Measurements from ENCODE around the gene FCHSD2. TPM values are rescaled to one million over a fixed set of nuclear protein-coding genes. Genes with fewer than 3 reads are reported as not detected.
"Not testable (repeated sequence)": the region's sequence is repeated elsewhere in the genome, so short reads cannot be mapped to it uniquely, and the experiment has no call there.

FCHSD2 gene
- total RNA-seq, 2 experiments from 2014 or later = 21.9 to 24.1 TPM

DNA sequence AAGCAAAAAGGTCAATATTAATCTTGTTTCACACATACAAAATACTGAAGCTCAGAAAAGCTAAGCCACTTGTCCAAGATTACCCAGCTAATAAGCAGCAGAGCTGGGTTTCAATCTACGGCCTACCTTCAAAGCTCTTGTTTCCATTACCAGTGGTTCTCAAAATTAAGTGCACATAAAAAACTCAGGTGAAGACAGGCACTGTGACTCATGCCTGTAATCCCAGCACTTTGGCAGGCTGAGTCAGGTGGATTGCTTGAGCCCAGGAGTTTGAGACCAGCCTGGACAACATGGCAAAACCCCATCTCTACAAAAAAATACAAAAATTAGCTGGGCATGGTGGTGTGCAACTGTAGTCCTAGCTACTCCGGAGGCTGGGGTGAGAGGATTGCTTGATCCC lies 9.8 kb downstream of the FCHSD2 start:
- intact Hi-C loops (cut with micrococcal nuclease); H3K27ac Mint-ChIP-seq; H3K9me3 Mint-ChIP-seq; CTCF ChIA-PET; H3K36me3 Mint-ChIP-seq; DNase-seq; H3K27me3 Mint-ChIP-seq; POLR2A ChIA-PET; H3K4me1 Mint-ChIP-seq (ENCODE audit: low read depth); H3K4me3 Mint-ChIP-seq: not testable (repeated sequence)

- no peak overlapping the region for H3K4me3 Mint-ChIP-seq
- ChIA-PET POLR2A (no interaction called here), CTCF (no interaction called here)
- no peak for DNase-seq
- peaks cover 12% of the 10 kb centered on the region for H3K36me3 Mint-ChIP-seq
- H3K27ac Mint-ChIP-seq = no peak overlapping the region
- no peaks in the 10 kb centered on the region for H3K27me3 Mint-ChIP-seq
- peaks cover 4% of the 10 kb centered on the region for H3K9me3 Mint-ChIP-seq
- H3K4me1 Mint-ChIP-seq (ENCODE audit: low read depth) = peaks cover 2% of the 10 kb centered on the region
- intact Hi-C loops (cut with micrococcal nuclease) = no loop called here
Measured at GRCh38 chr11:73130181-73130580, 11.9 kb downstream of the FCHSD2 start.

DNA sequence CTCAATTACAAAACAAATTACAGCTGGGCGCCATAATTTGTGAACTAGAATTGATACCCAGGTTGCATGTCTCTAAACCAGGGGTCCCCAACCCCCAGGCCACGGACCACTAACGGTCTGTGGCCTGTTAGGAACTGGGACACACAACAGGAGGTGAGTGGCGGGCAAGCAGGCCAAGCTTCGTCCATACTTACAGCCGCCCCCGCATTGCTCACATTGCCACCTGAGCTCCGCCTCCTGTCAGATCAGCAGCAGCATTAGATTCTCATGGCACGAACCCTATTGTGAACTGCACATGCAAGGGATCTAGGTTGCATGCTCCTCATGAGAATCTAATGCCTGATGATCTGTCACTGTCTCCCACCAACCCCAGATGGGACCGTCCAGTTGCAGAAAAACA lies 12.9 kb downstream of the FCHSD2 start:
- Mint-ChIP-seq H3K9me3 (peaks cover 12% of the 10 kb centered on the region), H3K27ac (no peak overlapping the region), H3K27me3 (no peaks in the 10 kb centered on the region), H3K4me3 (no peak overlapping the region), H3K36me3 (peaks cover 19% of the 10 kb centered on the region), H3K4me1 (ENCODE audit: low read depth) (peaks cover 2% of the 10 kb centered on the region)
- CTCF ChIA-PET = interaction anchor here (1.0 kb wide), 1 partner anchor 8 kb away, joined by 4 read pairs; no protein-coding TSS in a partner anchor
- POLR2A ChIA-PET = no interaction called here
- DNase-seq = no peak
- intact Hi-C loops (cut with micrococcal nuclease) = no loop called here

GRCh38 chr11:73126804-73127480 lies 15.2 kb downstream of the FCHSD2 start:
- Mint-ChIP-seq H3K9me3 (peaks cover 14% of the 10 kb centered on the region), H3K36me3 (peaks cover 16% of the 10 kb centered on the region), H3K4me3 (no peak overlapping the region), H3K27me3 (no peaks in the 10 kb centered on the region), H3K27ac (no peak overlapping the region), H3K4me1 (ENCODE audit: low read depth) (no peaks in the 10 kb centered on the region)
- intact Hi-C loops (cut with micrococcal nuclease) = no loop called here
- ChIA-PET POLR2A (no interaction called here), CTCF (interaction anchor here (1.9 kb wide), 1 partner anchor 51 kb away, joined by 6 read pairs; no protein-coding TSS in a partner anchor)
- DNase-seq = no peak

DNA sequence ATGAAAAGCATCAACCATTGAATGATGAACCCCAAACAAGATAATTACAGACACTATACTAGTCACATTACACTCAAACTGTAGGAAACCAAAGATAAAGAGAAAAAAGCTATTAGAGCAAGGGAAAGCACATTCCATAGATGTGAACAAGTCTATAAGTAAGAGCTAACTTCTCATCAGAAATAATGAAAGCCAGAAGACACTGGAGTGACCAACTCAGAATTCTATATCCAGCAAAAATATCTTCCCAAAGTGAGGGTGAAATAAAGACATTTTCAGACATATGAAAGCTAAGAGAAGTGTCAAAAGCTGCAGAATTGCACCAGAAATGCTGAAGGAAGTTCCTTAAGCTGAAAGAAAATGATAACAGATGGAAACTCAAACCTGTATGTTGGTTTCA lies 17.3 kb downstream of the FCHSD2 start:
- ChIA-PET POLR2A (no interaction called here), CTCF (interaction anchor here (0.7 to 1.2 kb wide), 2 partner anchors 53 to 1063 kb away, joined by 3 to 4 read pairs; no protein-coding TSS in a partner anchor)
- Mint-ChIP-seq H3K4me3 (no peak overlapping the region), H3K36me3 (peaks cover 13% of the 10 kb centered on the region), H3K27me3 (no peaks in the 10 kb centered on the region), H3K27ac (no peak overlapping the region), H3K4me1 (ENCODE audit: low read depth) (no peaks in the 10 kb centered on the region), H3K9me3 (peaks cover 14% of the 10 kb centered on the region)
- DNase-seq = no peak
- intact Hi-C loops (cut with micrococcal nuclease) = no loop called here

DNA sequence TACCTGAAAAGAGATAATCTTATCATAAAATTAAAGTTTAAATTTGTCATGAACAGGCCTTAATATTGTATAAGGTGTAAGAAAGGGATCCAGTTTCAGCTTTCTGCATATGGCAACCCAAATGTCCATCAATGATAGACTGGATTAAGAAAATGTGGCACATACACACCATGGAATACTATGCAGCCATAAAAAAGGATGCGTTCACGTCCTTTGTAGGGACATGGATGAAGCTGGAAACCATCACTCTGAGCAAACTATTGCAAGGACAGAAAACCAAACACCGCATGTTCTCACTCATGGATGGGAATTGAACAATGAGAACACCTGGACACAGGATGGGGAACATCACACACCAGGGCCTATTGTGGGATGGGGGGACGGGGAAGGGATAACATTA lies 18.2 kb downstream of the FCHSD2 start:
- POLR2A ChIA-PET; H3K27ac Mint-ChIP-seq; H3K4me1 Mint-ChIP-seq (ENCODE audit: low read depth); DNase-seq; H3K27me3 Mint-ChIP-seq; intact Hi-C loops (cut with micrococcal nuclease); H3K4me3 Mint-ChIP-seq: not testable (repeated sequence)
- peaks cover 14% of the 10 kb centered on the region for H3K9me3 Mint-ChIP-seq
- H3K36me3 Mint-ChIP-seq = peaks cover 13% of the 10 kb centered on the region
- CTCF ChIA-PET = interaction anchor here (0.7 kb wide), 1 partner anchor 1064 kb away, joined by 3 read pairs; no protein-coding TSS in a partner anchor

- Mint-ChIP-seq H3K27ac (no peak overlapping the region), H3K9me3 (peaks cover 14% of the 10 kb centered on the region), H3K4me1 (ENCODE audit: low read depth) (no peaks in the 10 kb centered on the region), H3K4me3 (no peak overlapping the region), H3K27me3 (no peaks in the 10 kb centered on the region), H3K36me3 (peaks cover 13% of the 10 kb centered on the region)
- intact Hi-C loops (cut with micrococcal nuclease) = no loop called here
- CTCF ChIA-PET = interaction anchor here (0.6 kb wide), 1 partner anchor 221 kb away, joined by 3 read pairs; no protein-coding TSS in a partner anchor
- no peak for DNase-seq
- POLR2A ChIA-PET = interaction anchor here (0.6 kb wide), 1 partner anchor 13 kb away, joined by 3 read pairs; no protein-coding TSS in a partner anchor
Measured at GRCh38 chr11:73121692-73122091, 20.4 kb downstream of the FCHSD2 start.

DNA sequence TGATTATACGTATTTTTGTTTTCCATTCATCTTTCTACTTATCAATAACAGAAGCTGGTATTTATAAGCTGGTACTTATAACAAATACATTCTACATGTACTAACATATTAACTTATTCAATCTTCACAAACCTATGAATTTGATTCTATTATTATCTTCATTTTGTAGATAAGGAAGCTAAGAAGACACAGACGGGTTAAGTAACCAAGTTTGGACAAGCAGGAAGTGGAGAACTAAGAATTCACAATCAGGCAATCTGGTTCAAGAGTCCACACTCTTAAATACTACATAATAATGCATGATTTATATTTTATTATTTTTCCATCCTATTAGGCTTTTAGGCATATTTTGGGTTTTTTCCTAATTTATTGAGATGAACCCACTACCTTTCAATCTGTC lies 25.0 kb downstream of the FCHSD2 start:
- CTCF ChIA-PET = interaction anchor here (1.6 kb wide), 1 partner anchor 10 kb away, joined by 8 read pairs; no protein-coding TSS in a partner anchor
- DNase-seq = no peak
- no peak overlapping the region for H3K4me3 Mint-ChIP-seq
- no peaks in the 10 kb centered on the region for H3K36me3 Mint-ChIP-seq
- no peak overlapping the region for H3K27ac Mint-ChIP-seq
- H3K9me3 Mint-ChIP-seq = no peaks in the 10 kb centered on the region
- intact Hi-C loops (cut with micrococcal nuclease) = no loop called here
- POLR2A ChIA-PET = no interaction called here
- H3K4me1 Mint-ChIP-seq (ENCODE audit: low read depth) = no peaks in the 10 kb centered on the region
- H3K27me3 Mint-ChIP-seq = no peaks in the 10 kb centered on the region

DNA sequence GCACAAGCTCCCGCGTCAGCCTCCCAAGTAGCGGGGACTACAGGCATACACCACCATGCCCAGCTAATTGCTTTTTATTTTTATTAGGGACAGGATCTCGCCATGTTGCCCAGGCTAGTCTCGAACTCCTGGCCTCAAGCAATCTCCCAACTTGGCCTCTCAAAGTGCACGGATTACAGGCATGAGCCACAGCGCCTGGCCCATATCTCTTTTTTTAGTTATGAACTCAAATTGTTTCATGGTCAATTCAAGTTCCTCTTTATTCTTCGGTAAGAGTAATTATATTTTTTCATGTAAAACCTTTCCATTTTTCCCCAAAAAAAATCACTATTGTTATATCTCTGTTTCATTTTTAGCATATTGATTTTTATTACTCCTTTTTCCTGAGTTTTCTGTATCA lies 25.5 kb downstream of the FCHSD2 start:
- DNase-seq = no peak
- CTCF ChIA-PET = interaction anchor here (1.4 to 1.6 kb wide), 2 partner anchors 10 to 20 kb away, joined by 3 to 8 read pairs; no protein-coding TSS in a partner anchor
- no peaks in the 10 kb centered on the region for H3K4me1 Mint-ChIP-seq (ENCODE audit: low read depth)
- no peaks in the 10 kb centered on the region for H3K36me3 Mint-ChIP-seq
- no peaks in the 10 kb centered on the region for H3K9me3 Mint-ChIP-seq
- intact Hi-C loops (cut with micrococcal nuclease) = no loop called here
- no peak overlapping the region for H3K4me3 Mint-ChIP-seq
- H3K27ac Mint-ChIP-seq = no peak overlapping the region
- POLR2A ChIA-PET = no interaction called here
- no peaks in the 10 kb centered on the region for H3K27me3 Mint-ChIP-seq

DNA sequence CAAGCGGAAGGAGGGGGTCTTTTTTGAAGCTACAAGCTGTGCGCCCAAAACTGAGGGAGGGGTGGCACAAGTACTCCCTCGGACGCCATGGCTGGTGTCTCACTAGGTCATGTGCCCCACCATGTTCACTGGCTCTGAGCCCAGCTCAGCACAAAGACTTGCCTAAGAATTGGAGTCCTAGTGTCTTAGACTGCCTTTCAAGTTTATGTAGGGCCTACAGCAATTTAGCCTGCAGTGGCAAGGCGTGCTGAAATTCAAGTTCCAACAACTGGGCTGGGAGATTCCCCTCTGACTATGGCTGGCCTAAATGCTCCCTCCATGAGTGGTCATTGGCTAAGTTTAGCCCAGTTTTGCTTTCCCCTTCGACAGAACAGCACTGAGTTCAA lies 27.3 kb downstream of the FCHSD2 start:
- H3K36me3 Mint-ChIP-seq = peaks cover 3% of the 10 kb centered on the region
- no peak for DNase-seq
- no peaks in the 10 kb centered on the region for H3K27me3 Mint-ChIP-seq
- CTCF ChIA-PET = no interaction called here
- POLR2A ChIA-PET = interaction anchor here (1.0 kb wide), 1 partner anchor 11 kb away, joined by 3 read pairs; no protein-coding TSS in a partner anchor
- no peaks in the 10 kb centered on the region for H3K4me1 Mint-ChIP-seq (ENCODE audit: low read depth)
- no peak overlapping the region for H3K4me3 Mint-ChIP-seq
- intact Hi-C loops (cut with micrococcal nuclease) = no loop called here
- peaks cover 8% of the 10 kb centered on the region for H3K9me3 Mint-ChIP-seq
- H3K27ac Mint-ChIP-seq = no peak overlapping the region

DNA sequence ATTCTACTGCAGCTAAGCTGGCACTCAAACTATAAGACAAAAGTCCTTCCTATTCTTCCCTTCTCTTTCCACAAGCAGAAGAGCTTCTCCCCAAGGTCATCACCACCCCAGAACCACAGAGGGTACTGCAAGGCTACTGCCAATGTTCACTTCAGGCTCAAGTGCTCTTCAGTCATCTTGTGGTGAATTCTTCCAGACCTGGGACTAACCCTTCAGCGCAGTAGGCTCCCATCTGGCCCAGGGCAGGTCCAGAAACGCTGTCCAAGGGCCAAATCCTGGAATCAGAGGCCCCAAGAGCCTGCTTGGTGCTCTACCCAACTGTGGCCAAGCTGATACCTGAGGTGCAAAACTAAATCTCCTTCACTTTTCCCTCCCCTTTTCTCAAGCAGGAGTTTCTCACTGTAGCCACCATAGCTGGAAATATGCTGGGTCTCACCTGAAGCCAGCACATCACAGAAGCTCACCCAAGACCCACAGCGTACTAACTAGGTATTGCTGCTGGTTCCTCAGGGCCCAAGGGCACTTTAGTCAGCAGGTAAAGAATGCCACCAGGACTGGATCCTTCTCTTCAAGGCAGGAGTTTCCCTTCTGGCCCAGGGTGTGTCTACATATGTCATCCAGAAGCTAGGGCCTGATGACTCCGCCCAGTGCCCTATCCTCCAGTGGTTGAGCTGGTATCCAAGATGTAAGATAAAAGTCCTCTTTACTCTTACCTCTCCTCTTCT lies 27.8 kb downstream of the FCHSD2 start:
- Mint-ChIP-seq H3K4me1 (ENCODE audit: low read depth) (no peaks in the 10 kb centered on the region), H3K36me3 (peaks cover 3% of the 10 kb centered on the region), H3K9me3 (peaks cover 13% of the 10 kb centered on the region), H3K27ac (no peak overlapping the region), H3K4me3 (no peak overlapping the region), H3K27me3 (no peaks in the 10 kb centered on the region)
- ChIA-PET CTCF (no interaction called here), POLR2A (interaction anchor here (1.0 kb wide), 1 partner anchor 11 kb away, joined by 3 read pairs; no protein-coding TSS in a partner anchor)
- intact Hi-C loops (cut with micrococcal nuclease) = no loop called here
- no peak for DNase-seq

DNA sequence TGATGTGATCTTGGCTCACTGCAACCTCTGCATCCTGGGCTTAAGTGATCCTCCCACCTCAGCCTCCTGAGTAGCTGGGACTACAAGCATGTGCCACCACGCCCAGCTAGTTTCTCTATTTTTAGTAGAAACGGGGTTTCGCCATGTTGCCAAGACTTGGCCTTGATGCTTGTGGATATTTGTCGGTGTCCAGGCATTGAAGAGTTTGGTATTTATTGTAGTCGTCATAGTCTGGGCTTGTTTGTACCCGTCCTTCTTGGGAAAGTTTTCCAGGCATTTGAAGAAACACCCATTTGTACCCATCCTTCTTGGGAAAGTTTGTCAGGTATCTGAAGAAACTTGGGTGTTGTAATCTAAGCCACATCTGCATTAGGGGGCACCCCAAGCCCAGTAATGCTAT lies 28.7 kb downstream of the FCHSD2 start:
- intact Hi-C loops (cut with micrococcal nuclease) = no loop called here
- Mint-ChIP-seq H3K9me3 (peaks cover 18% of the 10 kb centered on the region), H3K36me3 (peaks cover 3% of the 10 kb centered on the region), H3K4me1 (ENCODE audit: low read depth) (no peaks in the 10 kb centered on the region), H3K4me3 (no peak overlapping the region), H3K27me3 (no peaks in the 10 kb centered on the region), H3K27ac (no peak overlapping the region)
- DNase-seq = no peak
- CTCF ChIA-PET = interaction anchor here (0.6 kb wide), 1 partner anchor 20 kb away, joined by 4 read pairs; no protein-coding TSS in a partner anchor
- POLR2A ChIA-PET = no interaction called here

Data from activated CD4-positive, alpha-beta memory T cell treated with anti-CD3 and anti-CD28 coated beads for 36 hours (primary cell).